Measurements from ENCODE around the gene PTK6. TPM values are rescaled to one million over a fixed set of nuclear protein-coding genes. Genes with fewer than 3 reads are reported as not detected.
A peak's percentile ranks its signal among the peaks of the same experiment; 100 is the strongest.

Gene PTK6
- total RNA-seq, 2 donors from 2014 or later: 0.56 TPM; not detected in 1

GRCh38 chr20:63567386-63568169 is 30.4 kb upstream of the PTK6 start:
- Histone ChIP-seq H3K36me3 (peaks cover 5% of the 10 kb centered on the region), H3K4me1 (ENCODE audit: control insufficient read depth in 1 of 2, low read depth in 2 of 2) (no peaks in the 10 kb centered on the region), H3K9me3 (no peaks in the 10 kb centered on the region), H3K27ac (no peak overlapping the region), H3K27me3 (replicated peaks; ENCODE audit: insufficient read depth) (no peaks in the 10 kb centered on the region), H3K4me3 (peak overlapping the region; percentile 30)
- ATAC-seq (ENCODE audit: insufficient number of reproducible peaks, low FRiP score, low read depth) (no peak), DNase-seq (ENCODE audit: low spot score) (no peak)
- no peak for TF ChIP-seq CTCF (IDR thresholded peaks at IDR 0.05)

GRCh38 chr20:63567136-63567385 is 29.9 kb upstream of the PTK6 start:
- DNase-seq (ENCODE audit: low spot score): no peak
- H3K36me3 ChIP-seq: peaks cover 10% of the 10 kb centered on the region
- no peak overlapping the region for H3K27ac ChIP-seq
- no peak for ATAC-seq (ENCODE audit: insufficient number of reproducible peaks, low FRiP score, low read depth)
- no peaks in the 10 kb centered on the region for H3K27me3 ChIP-seq (replicated peaks; ENCODE audit: insufficient read depth)
- no peaks in the 10 kb centered on the region for H3K4me1 ChIP-seq (ENCODE audit: control insufficient read depth in 1 of 2, low read depth in 2 of 2)
- no peak for TF ChIP-seq CTCF (IDR thresholded peaks at IDR 0.05)
- H3K4me3 ChIP-seq: no peak overlapping the region
- H3K9me3 ChIP-seq: no peaks in the 10 kb centered on the region

GRCh38 chr20:63566395-63567135 is 29.4 kb upstream of the PTK6 start:
- DNase-seq (ENCODE audit: low spot score) (no peak), ATAC-seq (ENCODE audit: insufficient number of reproducible peaks, low FRiP score, low read depth) (no peak)
- Histone ChIP-seq H3K27ac (no peak overlapping the region), H3K4me1 (ENCODE audit: control insufficient read depth in 1 of 2, low read depth in 2 of 2) (no peaks in the 10 kb centered on the region), H3K36me3 (peaks cover 15% of the 10 kb centered on the region), H3K9me3 (no peaks in the 10 kb centered on the region), H3K4me3 (no peak overlapping the region), H3K27me3 (replicated peaks; ENCODE audit: insufficient read depth) (no peaks in the 10 kb centered on the region)
- no peak for TF ChIP-seq CTCF (IDR thresholded peaks at IDR 0.05)

DNA sequence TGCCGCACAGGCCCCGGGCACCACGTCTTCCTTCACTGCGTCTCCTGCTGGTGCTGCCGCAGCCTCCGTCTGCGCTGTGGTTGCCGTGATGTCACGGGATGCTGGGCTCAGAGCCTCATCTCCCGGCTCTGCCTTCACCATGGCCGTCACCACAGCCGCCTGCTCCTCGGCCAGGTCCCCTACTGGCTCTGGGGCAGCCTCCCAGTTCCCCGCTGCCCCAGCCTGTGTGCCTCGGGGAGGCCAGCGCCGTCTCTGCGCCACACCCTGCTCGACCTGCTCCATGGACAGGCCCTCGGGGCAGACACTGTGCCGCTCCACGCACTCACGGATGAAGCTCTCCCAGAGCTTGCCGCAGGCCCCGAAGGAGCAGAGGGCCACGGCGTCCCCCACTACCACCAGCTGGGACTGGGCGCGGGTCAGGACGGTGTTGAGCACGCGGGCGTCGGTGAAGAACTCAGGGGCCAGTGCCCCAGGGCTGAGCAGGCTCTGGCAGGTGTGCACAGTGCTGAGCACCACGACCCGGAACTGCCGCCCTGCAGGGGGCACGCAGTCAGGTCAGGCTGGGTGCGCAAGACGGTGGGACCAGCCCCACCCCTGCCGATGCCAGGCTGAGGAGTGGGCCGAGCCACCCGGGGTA is 28.6 kb upstream of the PTK6 start:
- ATAC-seq (ENCODE audit: insufficient number of reproducible peaks, low FRiP score, low read depth): no peak
- no peak for DNase-seq (ENCODE audit: low spot score)
- Histone ChIP-seq H3K27ac (no peak overlapping the region), H3K9me3 (no peaks in the 10 kb centered on the region), H3K4me1 (ENCODE audit: control insufficient read depth in 1 of 2, low read depth in 2 of 2) (no peaks in the 10 kb centered on the region), H3K27me3 (replicated peaks; ENCODE audit: insufficient read depth) (no peaks in the 10 kb centered on the region), H3K36me3 (peaks cover 20% of the 10 kb centered on the region), H3K4me3 (no peak overlapping the region)
- no peak for TF ChIP-seq CTCF (IDR thresholded peaks at IDR 0.05)

DNA sequence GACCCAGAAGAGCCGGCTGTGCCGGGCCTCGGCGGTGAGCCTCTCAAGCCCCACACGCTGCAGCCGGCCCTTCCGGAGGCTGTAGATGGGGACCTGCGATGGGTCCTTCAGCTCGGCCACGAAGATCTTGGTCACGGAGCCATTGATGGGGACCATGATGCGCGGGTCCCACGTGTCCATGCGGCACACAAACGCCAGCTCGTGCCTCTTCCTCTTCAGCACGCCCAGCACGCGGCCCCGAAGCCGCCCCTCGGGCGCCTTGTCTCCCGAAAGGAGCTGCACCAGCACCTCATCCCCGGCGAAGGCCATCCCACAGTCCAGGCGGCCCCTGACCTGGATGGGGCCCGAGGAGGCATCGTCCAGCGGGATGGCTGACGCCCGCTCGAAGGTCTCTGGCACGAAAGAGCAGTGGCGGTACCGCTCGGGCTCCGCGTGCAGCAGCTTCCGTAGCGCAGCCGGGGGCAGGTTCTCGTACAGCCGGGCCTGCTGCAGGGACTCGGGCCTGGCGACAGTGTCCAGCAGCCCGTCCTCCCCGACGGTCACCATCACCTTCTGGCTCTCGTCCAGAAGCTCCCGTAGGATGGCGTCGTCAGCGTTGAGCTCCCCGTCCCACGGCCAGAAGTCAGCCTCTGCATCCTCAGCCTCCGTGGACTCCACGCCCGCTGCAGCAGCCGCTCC is 28.0 kb upstream of the PTK6 start:
- DNase-seq (ENCODE audit: low spot score): no peak
- H3K27ac ChIP-seq: no peak overlapping the region
- no peaks in the 10 kb centered on the region for H3K9me3 ChIP-seq
- no peak for TF ChIP-seq CTCF (IDR thresholded peaks at IDR 0.05)
- no peak overlapping the region for H3K4me3 ChIP-seq
- ATAC-seq (ENCODE audit: insufficient number of reproducible peaks, low FRiP score, low read depth): no peak
- no peaks in the 10 kb centered on the region for H3K27me3 ChIP-seq (replicated peaks; ENCODE audit: insufficient read depth)
- H3K36me3 ChIP-seq: peaks cover 23% of the 10 kb centered on the region
- no peaks in the 10 kb centered on the region for H3K4me1 ChIP-seq (ENCODE audit: control insufficient read depth in 1 of 2, low read depth in 2 of 2)
